Upper lobe of right lung (tissue), 1 donor: ENCODE data around the gene NFAM1. TPM values are rescaled to one million over a fixed set of nuclear protein-coding genes. Genes with fewer than 3 reads are reported as not detected.

Experiments
- ATAC-seq: fragments of 200-7000 bp; cut with Tn5 transposase; one replicate; pipeline ENCODE4 v1.9.1; 2020; ENCODE audit warnings: mild to moderate bottlenecking, moderate library complexity
- DNase-seq: peaks from one replicate; pipeline ENCODE4 v3.0.0-alpha.2; 2020
- H3K27ac ChIP-seq: fragments of 200-600 bp; one replicate; pipeline ENCODE4 v1.8.0; 2022
- H3K27me3 ChIP-seq: fragments of 200-600 bp; one replicate; pipeline ENCODE4 v1.8.0; 2022; ENCODE audit warnings: mild to moderate bottlenecking
- H3K36me3 ChIP-seq: fragments of 200-600 bp; one replicate; pipeline ENCODE4 v1.8.0; 2022
- H3K4me1 ChIP-seq: fragments of 200-600 bp; one replicate; pipeline ENCODE4 v1.8.0; 2022
- H3K4me3 ChIP-seq: fragments of 200-600 bp; one replicate; pipeline ENCODE4 v1.8.0; 2022; ENCODE audit warnings: mild to moderate bottlenecking
- H3K9me3 ChIP-seq: fragments of 200-600 bp; one replicate; pipeline ENCODE4 v1.8.0; 2022
- CTCF ChIP-seq: fragments of 200-600 bp; IDR thresholded peaks from one replicate; pipeline ENCODE4 v1.8.0; 2022; ENCODE audit warnings: antibody characterized with exemption
- intact Hi-C: fragments of 100-400 bp; cut with DNase I; formaldehyde crosslinking; loops from one replicate; pipeline ENCODE4 v1.11.0; 2022
- total RNA-seq: library from RNA; stranded (reverse); fragmentation: NEBNext Ultra II Directional; extraction: Animal tissue kit (Norgen Biotek cat#: 25700); gene quantifications from one replicate; pipeline ENCODE4 v1.2.1, GENCODE V29; 2021
- donor health status: DM: no; HTN: yes; CAD: no; lungs with severe emphysema.

NFAM1 gene
- total RNA-seq, 1 donor from 2014 or later: 12.6 TPM

- TF ChIP-seq CTCF: no peak
- DNase-seq: no peak
- H3K9me3 ChIP-seq: no peaks in the 10 kb centered on the region
Observed at GRCh38 chr22:42384506-42384905, 47.7 kb downstream of the NFAM1 start.

GRCh38 chr22:42383851-42384417 is 48.3 kb downstream of the NFAM1 start:
- H3K9me3 ChIP-seq: no peaks in the 10 kb centered on the region
- H3K36me3 ChIP-seq: no peaks in the 10 kb centered on the region
- intact Hi-C loops: no loop called here
- DNase-seq: no peak
- no peak overlapping the region for H3K4me3 ChIP-seq
- no peak for TF ChIP-seq CTCF
- H3K4me1 ChIP-seq: no peaks in the 10 kb centered on the region
- no peak overlapping the region for H3K27ac ChIP-seq
- H3K27me3 ChIP-seq: no peaks in the 10 kb centered on the region
- ATAC-seq: no peak

More at GRCh38 chr22:42384506-42384905, 47.7 kb downstream of the NFAM1 start:
- intact Hi-C loops: no loop called here
- Histone ChIP-seq H3K4me1 (no peaks in the 10 kb centered on the region), H3K27me3 (no peaks in the 10 kb centered on the region), H3K27ac (no peak overlapping the region), H3K4me3 (no peak overlapping the region), H3K36me3 (no peaks in the 10 kb centered on the region)
- ATAC-seq: no peak

GRCh38 chr22:42383287-42383686 is 48.9 kb downstream of the NFAM1 start:
- Histone ChIP-seq H3K4me1 (no peaks in the 10 kb centered on the region), H3K36me3 (no peaks in the 10 kb centered on the region), H3K27me3 (no peaks in the 10 kb centered on the region), H3K4me3 (no peak overlapping the region), H3K9me3 (no peaks in the 10 kb centered on the region), H3K27ac (no peak overlapping the region)
- no peak for TF ChIP-seq CTCF
- ATAC-seq (no peak), DNase-seq (no peak)
- intact Hi-C loops: no loop called here

DNA sequence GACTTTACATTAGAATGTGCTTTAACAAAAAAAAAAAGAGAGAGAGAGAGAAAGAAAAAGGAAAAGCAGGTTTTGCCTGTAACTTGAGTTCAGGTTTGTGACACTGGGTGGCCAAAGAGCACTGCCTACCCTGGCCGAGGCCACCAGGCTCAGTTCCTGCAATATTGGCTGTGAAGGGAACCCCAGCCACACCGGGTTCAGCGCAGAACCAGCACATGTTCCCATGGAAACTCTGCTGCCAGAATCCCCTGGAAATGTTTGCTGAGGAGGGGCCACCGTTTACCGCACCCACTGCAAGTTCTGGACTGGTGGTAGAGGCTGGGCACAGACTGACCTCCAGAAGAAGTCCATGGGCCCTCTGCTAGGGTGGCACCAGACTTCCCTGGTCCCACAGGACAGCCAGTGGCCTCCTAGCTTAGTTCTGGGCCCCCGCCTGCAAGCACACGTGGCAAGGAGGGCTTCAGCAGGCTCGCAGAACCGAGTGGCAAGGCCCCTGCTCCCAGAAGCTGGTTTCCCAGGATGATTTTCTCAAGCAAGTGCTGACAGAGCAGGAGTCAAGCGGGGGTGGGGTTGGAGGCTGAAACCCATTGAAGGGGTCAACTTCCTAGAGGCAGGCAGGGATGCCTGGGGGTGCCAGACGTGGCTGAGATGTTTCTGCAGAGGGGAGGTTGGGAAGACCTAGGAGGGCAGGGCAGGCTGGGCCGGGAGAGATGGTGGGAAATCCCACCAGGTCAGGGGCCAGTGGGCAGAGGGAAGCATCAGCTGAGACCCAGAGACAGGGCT is 51.2 kb downstream of the NFAM1 start:
- Histone ChIP-seq H3K27me3 (no peaks in the 10 kb centered on the region), H3K4me1 (peaks cover 2% of the 10 kb centered on the region), H3K36me3 (no peaks in the 10 kb centered on the region), H3K27ac (no peak overlapping the region), H3K4me3 (no peak overlapping the region), H3K9me3 (no peaks in the 10 kb centered on the region)
- no peak for TF ChIP-seq CTCF
- no peak for ATAC-seq
- DNase-seq: no peak
- intact Hi-C loops: no loop called here

GRCh38 chr22:42379966-42380537 is 52.2 kb downstream of the NFAM1 start:
- H3K9me3 ChIP-seq: no peaks in the 10 kb centered on the region
- DNase-seq (no peak), ATAC-seq (no peak)
- peaks cover 7% of the 10 kb centered on the region for H3K4me1 ChIP-seq
- no peaks in the 10 kb centered on the region for H3K27me3 ChIP-seq
- intact Hi-C loops: no loop called here
- H3K27ac ChIP-seq: no peak overlapping the region
- H3K4me3 ChIP-seq: no peak overlapping the region
- H3K36me3 ChIP-seq: no peaks in the 10 kb centered on the region
- no peak for TF ChIP-seq CTCF
